ENCODE measurements around the gene EGFR.

EGFR gene

GRCh38 chr7:55105952-55106351 lies 87.1 kb downstream of the EGFR start:
- no peak for DNase-seq

- no peak for DNase-seq
Measured at GRCh38 chr7:55107946-55108345, 89.1 kb downstream of the EGFR start.

GRCh38 chr7:55108401-55108800 lies 89.6 kb downstream of the EGFR start:
- DNase-seq, result no peak

GRCh38 chr7:55108818-55109217 lies 90.0 kb downstream of the EGFR start:
- DNase-seq, result no peak

- no peak for DNase-seq
Measured at GRCh38 chr7:55109404-55110167, 90.8 kb downstream of the EGFR start.

- DNase-seq, result no peak
Measured at GRCh38 chr7:55110282-55110992, 91.6 kb downstream of the EGFR start.

- peak; percentile 49 for DNase-seq
Measured at GRCh38 chr7:55110993-55111361, 92.2 kb downstream of the EGFR start.

GRCh38 chr7:55112056-55112455 lies 93.2 kb downstream of the EGFR start:
- DNase-seq, result no peak

- no peak for DNase-seq
Measured at GRCh38 chr7:55113760-55114540, 95.1 kb downstream of the EGFR start.

GRCh38 chr7:55117286-55117685 lies 98.5 kb downstream of the EGFR start:
- no peak for DNase-seq

GRCh38 chr7:55118426-55118825 lies 99.6 kb downstream of the EGFR start:
- no peak for DNase-seq

- DNase-seq, result no peak
Measured at GRCh38 chr7:55119571-55119970, 100.8 kb downstream of the EGFR start.

- no peak for DNase-seq
Measured at GRCh38 chr7:55120074-55120473, 101.3 kb downstream of the EGFR start.

GRCh38 chr7:55120501-55121198 lies 101.8 kb downstream of the EGFR start:
- no peak for DNase-seq

GRCh38 chr7:55121249-55121648 lies 102.4 kb downstream of the EGFR start:
- no peak for DNase-seq

GRCh38 chr7:55122263-55122662 lies 103.4 kb downstream of the EGFR start:
- DNase-seq, result no peak

- DNase-seq, result no peak
Measured at GRCh38 chr7:55124989-55125875, 106.4 kb downstream of the EGFR start.

- no peak for DNase-seq
Measured at GRCh38 chr7:55127135-55127551, 108.3 kb downstream of the EGFR start.

- DNase-seq, result peak; percentile 61
Measured at GRCh38 chr7:55127622-55128081, 108.8 kb downstream of the EGFR start.

- no peak for DNase-seq
Measured at GRCh38 chr7:55128693-55129394, 110.0 kb downstream of the EGFR start.
